Central memory CD8-positive, alpha-beta T cell (primary cell): Measurements from ENCODE around the gene SCOC.
A peak's percentile ranks its signal among the peaks of the same experiment; 100 is the strongest.

Experiments used
- ATAC-seq: fragments of 150-1000 bp; cut with Tn5 transposase; replicated peaks from 2 replicates; pipeline ENCODE4 v1.10.0; 2022; ENCODE audit warnings: mild to moderate bottlenecking, moderate FRiP score, moderate number of reproducible peaks; ENCODE audit not compliant: poor library complexity, severe bottlenecking; ENCODE audit errors: extremely low read depth
- DNase-seq, 2 donors: peaks; one replicate each; pipeline ENCODE4 v3.0.0; 2021; ENCODE audit warnings: low spot score in 2 of 2
- H3K27ac Mint-ChIP-seq: one replicate; pipeline ENCODE4 v1.8.0; 2022; ENCODE audit warnings: low read depth, mild to moderate bottlenecking, moderate library complexity, mixed read lengths
- H3K27me3 Mint-ChIP-seq: one replicate; pipeline ENCODE4 v1.8.0; 2022; ENCODE audit warnings: mixed read lengths
- H3K36me3 Mint-ChIP-seq: one replicate; pipeline ENCODE4 v1.8.0; 2022; ENCODE audit warnings: mild to moderate bottlenecking, moderate library complexity, mixed read lengths; ENCODE audit not compliant: insufficient read depth
- H3K4me1 Mint-ChIP-seq: one replicate; pipeline ENCODE4 v1.8.0; 2022; ENCODE audit warnings: mixed read lengths
- H3K4me3 Mint-ChIP-seq: one replicate; pipeline ENCODE4 v1.8.0; 2022; ENCODE audit warnings: mild to moderate bottlenecking, moderate library complexity, mixed read lengths
- H3K9me3 Mint-ChIP-seq: one replicate; pipeline ENCODE4 v1.8.0; 2022; ENCODE audit warnings: mixed read lengths

The SCOC gene

GRCh38 chr4:140427106-140427918 is 53.9 kb downstream of the SCOC start, which contains the start of gene CLGN:
Gene CLGN, minus strand, starts transcription at chr4:140427648. Its CDS starts 14,570 bp downstream, at chr4:140413078.
- no peak for ATAC-seq
- H3K9me3 Mint-ChIP-seq: no peaks in the 10 kb centered on the region
- no peak within 1 kb of the TSS for H3K27ac Mint-ChIP-seq
- H3K36me3 Mint-ChIP-seq: no peaks in the 10 kb centered on the region
- H3K4me3 Mint-ChIP-seq: peak within 1 kb of the TSS; percentile 78
- peaks cover 89% of the 10 kb centered on the region for H3K27me3 Mint-ChIP-seq
- peaks cover 6% of the 10 kb centered on the region for H3K4me1 Mint-ChIP-seq
- DNase-seq: no peak

GRCh38 chr4:140427919-140428471 is 54.5 kb downstream of the SCOC start:
- no peak overlapping the region for H3K27ac Mint-ChIP-seq
- peak overlapping the region; percentile 78 for H3K4me3 Mint-ChIP-seq
- DNase-seq: no peak
- peaks cover 6% of the 10 kb centered on the region for H3K4me1 Mint-ChIP-seq
- ATAC-seq: no peak
- no peaks in the 10 kb centered on the region for H3K9me3 Mint-ChIP-seq
- no peaks in the 10 kb centered on the region for H3K36me3 Mint-ChIP-seq
- peaks cover 89% of the 10 kb centered on the region for H3K27me3 Mint-ChIP-seq
